Hematopoietic multipotent progenitor cell treated with erythropoietin and hydrocortisone succinate and interleukin-3 and kit ligand, for 8 days (in vitro differentiated cells): ENCODE results near the gene NR1H3.
A peak's percentile ranks its signal among the peaks of the same experiment; 100 is the strongest.

Source experiments
- DNase-seq: peaks from one replicate; pipeline ENCODE4 v3.0.0-alpha.2; 2015

NR1H3 gene

GRCh38 chr11:47270331-47271271, 12.8 kb downstream of the NR1H3 start:
- DNase-seq, result peak; percentile 66

- DNase-seq, result peak; percentile 15
Observed at GRCh38 chr11:47271328-47271727, 13.5 kb downstream of the NR1H3 start.

DNA sequence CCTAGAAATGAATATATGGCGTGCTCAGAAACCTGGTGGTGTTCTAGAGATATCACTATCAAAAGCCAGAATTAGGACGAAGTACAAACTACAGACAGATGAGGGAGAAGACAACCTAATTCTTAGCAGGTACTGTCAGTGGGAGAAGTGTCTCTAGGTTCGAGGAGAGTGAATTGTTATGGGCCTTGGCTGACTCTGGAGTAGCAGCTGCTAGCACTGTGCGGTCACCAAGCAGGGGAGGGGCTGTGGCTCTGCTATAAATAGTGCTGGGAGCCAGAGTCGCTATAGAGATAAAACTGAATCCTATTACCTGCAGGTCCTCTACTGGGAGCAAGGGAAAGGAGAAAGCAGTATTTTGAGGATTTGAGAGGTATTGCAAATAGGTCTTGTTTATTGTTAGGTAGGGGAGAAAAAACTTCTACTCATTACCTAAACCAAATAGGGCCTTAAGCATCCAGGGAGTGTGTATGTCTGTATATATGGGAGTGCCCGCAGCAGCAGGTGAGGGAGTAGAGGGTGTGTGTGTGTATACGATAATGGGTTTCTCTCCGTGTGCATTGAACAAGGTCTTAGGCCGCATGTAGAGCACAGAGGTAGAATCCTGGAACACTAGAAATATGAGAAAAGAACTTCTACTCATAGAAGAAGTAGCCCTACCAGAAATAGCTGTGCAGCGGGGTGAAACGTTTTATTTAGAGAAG, 14.3 kb downstream of the NR1H3 start:
- DNase-seq, result peak; percentile 48

GRCh38 chr11:47272706-47273105, 14.9 kb downstream of the NR1H3 start:
- DNase-seq, result peak; percentile 41

- DNase-seq, result no peak
Observed at GRCh38 chr11:47274495-47275235, 16.9 kb downstream of the NR1H3 start.

DNA sequence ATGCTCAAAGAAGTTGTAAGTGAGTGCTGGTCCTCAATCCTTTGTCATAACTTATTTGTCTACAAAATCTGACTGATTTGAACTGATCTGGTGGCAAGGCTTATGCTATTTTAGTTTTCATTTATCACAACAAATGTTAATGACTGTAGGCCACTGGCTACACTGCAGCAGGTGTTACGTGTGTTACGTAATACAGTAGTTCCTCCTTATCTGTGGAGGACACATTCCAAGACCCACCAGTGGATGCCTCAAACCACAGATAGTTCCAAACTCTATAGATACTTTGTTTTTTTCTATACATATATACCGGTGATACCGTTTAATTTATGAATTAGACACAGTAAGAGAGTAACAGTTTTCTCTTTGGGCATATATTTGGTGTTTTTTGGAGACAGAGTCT, 19.1 kb downstream of the NR1H3 start:
- DNase-seq, result peak; percentile 65

DNA sequence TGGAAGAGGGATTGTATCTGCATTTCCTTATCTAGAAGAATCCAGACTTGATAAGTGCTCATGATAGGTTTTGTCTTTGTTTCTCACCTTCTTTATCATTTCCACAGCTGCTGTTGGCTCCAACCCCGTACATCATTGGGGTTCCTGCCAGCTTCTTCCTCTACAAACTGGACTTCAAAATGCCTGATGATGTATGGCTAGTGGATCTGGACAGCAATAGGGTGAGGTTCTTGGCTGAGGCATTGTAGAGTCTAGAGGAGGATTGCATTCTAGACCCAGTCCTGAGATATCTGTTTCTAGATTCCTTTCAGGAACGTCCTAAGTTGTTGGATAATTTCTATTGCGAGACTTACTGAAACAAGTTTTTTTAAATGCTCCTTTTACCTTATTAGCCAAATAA, 20.3 kb downstream of the NR1H3 start:
- peak; percentile 25 for DNase-seq

- no peak for DNase-seq
Observed at GRCh38 chr11:47278769-47279168, 21.0 kb downstream of the NR1H3 start.

- no peak for DNase-seq
Observed at GRCh38 chr11:47280099-47280498, 22.3 kb downstream of the NR1H3 start.

DNA sequence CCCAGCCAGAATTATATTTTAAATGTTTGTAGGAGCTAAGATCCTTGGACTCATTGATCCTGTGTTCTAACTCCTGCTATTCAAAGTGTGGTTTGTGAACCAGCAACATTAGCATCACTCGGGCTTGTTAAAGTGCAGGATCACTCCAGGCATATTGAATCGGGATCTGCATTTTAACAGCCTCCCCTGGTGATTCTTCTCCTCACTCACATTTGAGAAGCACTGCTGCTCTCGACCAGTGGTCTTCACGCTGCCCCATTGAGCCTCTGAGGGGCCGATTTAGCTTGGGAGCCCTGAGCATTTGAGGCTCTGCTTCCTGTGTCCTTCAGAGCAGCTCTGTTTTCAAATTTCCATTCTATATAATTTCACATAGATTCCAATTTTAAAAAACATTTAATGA, 23.1 kb downstream of the NR1H3 start:
- no peak for DNase-seq

DNA sequence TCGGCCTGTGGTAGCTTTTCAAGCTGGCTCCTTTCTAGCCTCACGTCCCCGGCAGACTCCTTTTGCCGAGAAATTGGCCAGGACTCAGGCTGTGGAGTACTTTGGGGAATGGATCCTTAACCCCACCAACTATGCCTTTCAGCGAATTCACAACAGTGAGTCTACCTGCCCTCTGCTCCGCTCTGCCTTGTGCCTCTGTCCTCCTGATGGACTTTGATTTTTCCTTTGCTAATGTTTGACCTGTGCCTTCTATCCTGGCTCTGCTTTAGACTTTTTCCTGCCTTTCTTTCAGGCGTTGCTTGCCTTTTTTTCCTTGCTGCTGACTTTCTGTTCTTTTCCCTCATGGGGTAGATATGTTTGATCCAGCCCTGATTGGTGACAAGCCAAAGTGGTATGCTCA, 24.7 kb downstream of the NR1H3 start:
- DNase-seq, result no peak

DNA sequence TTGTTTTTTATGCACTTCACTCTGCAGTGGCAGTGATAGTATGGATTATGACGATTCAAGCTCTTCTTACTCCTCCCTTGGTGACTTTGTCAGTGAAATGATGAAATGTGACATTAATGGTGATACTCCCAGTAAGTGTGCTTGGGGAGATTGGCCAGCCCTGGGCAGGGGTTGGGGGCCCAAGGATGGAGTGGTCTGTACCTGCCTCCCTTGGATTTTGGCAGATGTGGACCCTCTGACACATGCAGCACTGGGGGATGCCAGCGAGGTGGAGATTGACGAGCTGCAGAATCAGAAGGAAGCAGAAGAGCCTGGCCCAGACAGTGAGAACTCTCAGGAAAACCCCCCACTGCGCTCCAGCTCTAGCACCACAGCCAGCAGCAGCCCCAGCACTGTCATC, 26.4 kb downstream of the NR1H3 start:
- no peak for DNase-seq

GRCh38 chr11:47285969-47286770, 28.4 kb downstream of the NR1H3 start:
- DNase-seq, result no peak

DNA sequence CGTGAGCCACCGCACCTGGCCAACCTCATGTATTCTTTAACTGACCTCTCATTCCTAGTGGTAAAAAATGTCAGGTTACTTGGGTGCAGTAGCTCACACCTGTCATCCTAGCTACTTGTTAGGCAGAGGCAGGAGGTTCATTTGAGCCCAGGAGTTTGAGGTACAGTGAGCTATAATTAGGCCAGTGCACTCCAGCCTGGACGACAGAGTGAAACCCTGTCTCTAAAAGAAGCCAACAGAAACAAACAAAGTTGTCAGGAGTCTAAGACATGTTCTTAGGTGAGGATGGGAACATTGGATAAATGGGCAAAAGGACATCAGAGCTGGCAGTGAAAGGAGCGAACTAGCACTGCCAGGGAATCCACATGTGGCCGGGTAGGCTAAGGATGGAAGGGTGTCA, 30.3 kb downstream of the NR1H3 start:
- DNase-seq, result no peak

- DNase-seq, result no peak
Observed at GRCh38 chr11:47289856-47290255, 32.1 kb downstream of the NR1H3 start.

GRCh38 chr11:47295385-47295784, 37.6 kb downstream of the NR1H3 start:
- DNase-seq, result no peak

DNA sequence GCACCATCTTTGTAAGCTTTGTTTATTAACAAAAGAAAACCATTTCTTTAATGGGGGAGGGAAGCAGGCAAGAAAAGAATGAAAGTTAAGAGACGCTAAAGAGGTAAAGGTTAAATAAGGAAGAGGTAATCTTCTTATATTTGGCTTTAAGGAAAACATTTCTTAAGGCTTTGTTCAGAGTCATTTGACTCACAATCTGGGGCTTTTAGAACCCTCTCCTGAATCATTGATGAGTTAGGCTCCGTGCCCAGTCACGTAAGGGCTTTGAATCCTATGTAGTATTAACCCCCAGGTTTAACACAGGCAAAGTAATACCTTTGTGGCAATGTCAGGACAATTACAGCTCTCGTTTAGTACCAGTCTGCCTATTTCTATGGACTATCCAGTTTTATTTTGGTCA, 38.2 kb downstream of the NR1H3 start:
- DNase-seq, result no peak

GRCh38 chr11:47299078-47299477, 41.3 kb downstream of the NR1H3 start:
- DNase-seq, result no peak

DNA sequence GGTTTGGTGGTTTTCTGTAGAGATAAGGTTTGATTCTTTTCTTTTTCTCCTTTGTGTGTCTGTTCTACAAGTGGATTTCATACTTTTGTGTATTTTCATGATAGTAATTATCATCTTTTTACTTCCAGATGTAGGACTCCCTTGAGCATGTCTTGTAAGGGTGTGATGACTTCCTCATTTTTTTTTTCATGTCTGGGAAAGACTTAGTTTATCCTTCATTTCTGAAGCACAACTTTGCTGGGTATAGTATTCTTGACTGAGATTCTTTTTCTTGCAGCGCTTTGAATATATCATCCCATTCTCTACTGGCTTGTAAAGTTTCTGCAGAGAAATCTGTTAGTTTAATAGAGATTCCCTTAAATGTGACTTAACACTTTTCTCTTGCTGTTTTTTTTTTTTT, 45.1 kb downstream of the NR1H3 start:
- DNase-seq, result no peak

DNA sequence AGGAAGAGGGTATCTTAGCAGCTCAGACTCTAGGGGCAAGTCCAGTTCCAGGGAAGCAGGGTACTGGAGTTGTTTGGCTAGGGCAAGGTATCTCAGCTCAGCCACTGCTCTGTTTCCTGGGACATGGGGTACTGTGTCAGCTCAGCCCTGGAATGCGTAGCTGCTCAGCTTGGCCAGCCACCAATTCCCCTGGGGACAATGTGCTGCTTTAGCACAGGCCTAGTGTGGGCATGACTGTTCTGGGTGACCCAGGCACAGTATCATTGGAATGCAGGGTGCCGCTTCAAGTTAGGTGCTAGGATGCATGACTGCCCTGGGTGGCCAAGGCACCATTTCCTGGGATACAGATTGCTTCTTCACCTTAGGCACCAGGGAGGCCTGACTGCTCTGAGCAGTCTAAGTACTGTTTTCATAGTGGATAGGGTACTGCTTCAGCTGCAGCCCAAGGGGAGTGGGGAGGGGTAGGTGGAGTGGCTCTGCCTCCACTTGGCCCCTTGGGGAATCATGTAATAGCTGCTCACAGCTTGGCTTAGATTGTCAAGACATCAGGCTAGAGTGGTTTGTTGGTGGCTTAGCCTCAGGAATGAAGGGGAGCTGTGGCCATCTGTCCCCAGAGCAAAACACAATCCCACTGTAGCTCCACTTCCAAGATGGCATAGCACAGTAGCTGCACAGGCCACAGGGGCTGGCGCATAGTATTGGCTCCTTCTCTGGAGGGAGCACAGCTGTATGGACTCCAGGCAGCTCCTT, 48.1 kb downstream of the NR1H3 start:
- DNase-seq, result no peak

GRCh38 chr11:47306484-47306844, 48.7 kb downstream of the NR1H3 start:
- DNase-seq, result no peak
